OCI-LY3 (cell line): ENCODE measurements around the gene MAPK8IP1.

Source experiments
- H2AFZ ChIP-seq: fragments of 200-600, 300-600 bp; shearing (Covaris generic); 2 replicates; pipeline ENCODE4 v1.6.0; 2014; ENCODE audit warnings: antibody characterized with exemption, low read depth, low read length
- H3K27ac ChIP-seq: fragments of 200-600, 300-600 bp; sonication (generic); 2 replicates; pipeline ENCODE4 v1.5.1; 2014; ENCODE audit warnings: mild to moderate bottlenecking, low read length, moderate library complexity, mixed read lengths
- H3K27me3 ChIP-seq: fragments of 200-600, 300-600 bp; sonication (generic); 2 replicates; pipeline ENCODE4 v1.6.1; 2014; ENCODE audit warnings: low read depth, low read length, mixed read lengths
- H3K36me3 ChIP-seq: fragments of 200-600, 300-600 bp; sonication (generic); replicated peaks from 2 replicates; pipeline ENCODE3; 2014; ENCODE audit warnings: low read depth, low read length, mixed read lengths
- H3K4me1 ChIP-seq: fragments of 300-600, 200-600 bp; sonication (generic); 2 replicates; pipeline ENCODE4 v1.6.1; 2014; ENCODE audit warnings: low read length, mixed read lengths
- H3K4me2 ChIP-seq: fragments of 200-600, 300-600 bp; sonication (generic); 2 replicates; pipeline ENCODE4 v1.6.1; 2014; ENCODE audit warnings: low read length, mixed read lengths
- H3K4me3 ChIP-seq: fragments of 300-600, 200-600 bp; sonication (generic); 2 replicates; pipeline ENCODE4 v1.5.1; 2014; ENCODE audit warnings: antibody characterized with exemption, mild to moderate bottlenecking, low read length, moderate library complexity
- H3K79me2 ChIP-seq: fragments of 300-600, 200-600 bp; shearing (Covaris generic); 2 replicates; pipeline ENCODE4 v1.6.1; 2014; ENCODE audit warnings: mild to moderate bottlenecking, low read length, mixed read lengths
- H3K9ac ChIP-seq: fragments of 300-600, 200-600 bp; shearing (Covaris generic); 2 replicates; pipeline ENCODE4 v1.6.0; 2014; ENCODE audit warnings: mild to moderate bottlenecking, low read length, moderate library complexity
- H3K9me3 ChIP-seq: fragments of 200-600, 300-600 bp; shearing (Covaris generic); 2 replicates; pipeline ENCODE4 v1.6.1; 2014; ENCODE audit warnings: low read length, mixed read lengths; ENCODE audit not compliant: insufficient read depth
- H4K20me1 ChIP-seq: fragments of 200-600, 300-600 bp; sonication (generic); 2 replicates; pipeline ENCODE4 v1.6.1; 2016; ENCODE audit warnings: low read length, mixed read lengths; ENCODE audit not compliant: insufficient read depth
- EZH2phosphoT487 ChIP-seq: fragments of 200-600 bp; shearing (Covaris generic); IDR thresholded peaks from 2 replicates; pipeline ENCODE4 v1.6.1; 2018; ENCODE audit warnings: antibody characterized with exemption, mixed run types, low read depth
- TF ChIP-seq, protein P1 (sequence below): fragments of 200-600, 300-600 bp; sonication (generic); IDR thresholded peaks from 2 replicates; pipeline ENCODE4 v1.5.1; 2014; ENCODE audit warnings: antibody characterized with exemption, low read length, low read depth

Gene MAPK8IP1

DNA sequence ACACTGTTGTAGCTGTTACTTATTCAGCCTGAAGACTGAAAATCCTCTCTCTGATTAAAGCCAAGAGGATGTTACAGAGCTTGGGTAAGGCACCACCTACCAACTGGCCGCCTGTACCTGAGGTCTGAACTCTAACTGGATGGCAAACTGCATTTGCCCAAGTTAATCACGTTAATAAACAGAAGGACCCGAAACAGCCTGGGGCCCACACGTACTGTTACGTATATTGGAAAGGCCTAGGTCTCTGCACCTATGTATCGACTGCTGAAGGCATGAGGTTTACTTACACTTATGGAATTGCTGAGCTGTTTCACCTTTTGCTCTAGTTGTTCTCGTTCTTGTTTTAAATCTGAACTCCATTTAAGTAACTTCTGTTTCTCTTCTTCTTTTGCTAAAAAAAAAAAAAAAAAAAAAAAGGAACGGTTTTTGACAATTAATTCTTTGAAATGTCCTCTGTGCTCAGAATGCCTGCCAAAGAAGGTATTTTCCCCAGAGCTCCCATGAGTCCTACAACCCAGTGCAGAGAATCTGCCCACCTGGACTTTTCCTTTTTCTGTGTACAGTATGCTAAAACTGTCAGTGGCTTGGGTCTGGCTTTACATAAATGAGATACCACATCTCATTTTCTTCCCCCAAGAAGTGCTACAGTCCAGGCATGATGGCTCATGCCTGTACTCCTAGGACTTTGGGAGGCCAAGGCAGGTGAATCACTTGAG is 50.1 kb downstream of the MAPK8IP1 start:
- no peaks in the 10 kb centered on the region for H4K20me1 ChIP-seq
- peak overlapping the region; percentile 77 for H3K4me2 ChIP-seq
- peak overlapping the region; percentile 96 for H3K27ac ChIP-seq
- H3K27me3 ChIP-seq = no peaks in the 10 kb centered on the region
- TF ChIP-seq, protein P1, sequence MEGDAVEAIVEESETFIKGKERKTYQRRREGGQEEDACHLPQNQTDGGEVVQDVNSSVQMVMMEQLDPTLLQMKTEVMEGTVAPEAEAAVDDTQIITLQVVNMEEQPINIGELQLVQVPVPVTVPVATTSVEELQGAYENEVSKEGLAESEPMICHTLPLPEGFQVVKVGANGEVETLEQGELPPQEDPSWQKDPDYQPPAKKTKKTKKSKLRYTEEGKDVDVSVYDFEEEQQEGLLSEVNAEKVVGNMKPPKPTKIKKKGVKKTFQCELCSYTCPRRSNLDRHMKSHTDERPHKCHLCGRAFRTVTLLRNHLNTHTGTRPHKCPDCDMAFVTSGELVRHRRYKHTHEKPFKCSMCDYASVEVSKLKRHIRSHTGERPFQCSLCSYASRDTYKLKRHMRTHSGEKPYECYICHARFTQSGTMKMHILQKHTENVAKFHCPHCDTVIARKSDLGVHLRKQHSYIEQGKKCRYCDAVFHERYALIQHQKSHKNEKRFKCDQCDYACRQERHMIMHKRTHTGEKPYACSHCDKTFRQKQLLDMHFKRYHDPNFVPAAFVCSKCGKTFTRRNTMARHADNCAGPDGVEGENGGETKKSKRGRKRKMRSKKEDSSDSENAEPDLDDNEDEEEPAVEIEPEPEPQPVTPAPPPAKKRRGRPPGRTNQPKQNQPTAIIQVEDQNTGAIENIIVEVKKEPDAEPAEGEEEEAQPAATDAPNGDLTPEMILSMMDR = no peak
- no peak for TF ChIP-seq EZH2phosphoT487
- peak overlapping the region; percentile 61; the same call in 1 of the 2 replicates for H3K9ac ChIP-seq
- no peak overlapping the region for H2AFZ ChIP-seq
- no peaks in the 10 kb centered on the region for H3K9me3 ChIP-seq
- peaks cover 93% of the 10 kb centered on the region for H3K4me1 ChIP-seq
- peaks cover 29% of the 10 kb centered on the region for H3K36me3 ChIP-seq
- H3K4me3 ChIP-seq = peak overlapping the region; percentile 46
- peaks cover 22% of the 10 kb centered on the region for H3K79me2 ChIP-seq

DNA sequence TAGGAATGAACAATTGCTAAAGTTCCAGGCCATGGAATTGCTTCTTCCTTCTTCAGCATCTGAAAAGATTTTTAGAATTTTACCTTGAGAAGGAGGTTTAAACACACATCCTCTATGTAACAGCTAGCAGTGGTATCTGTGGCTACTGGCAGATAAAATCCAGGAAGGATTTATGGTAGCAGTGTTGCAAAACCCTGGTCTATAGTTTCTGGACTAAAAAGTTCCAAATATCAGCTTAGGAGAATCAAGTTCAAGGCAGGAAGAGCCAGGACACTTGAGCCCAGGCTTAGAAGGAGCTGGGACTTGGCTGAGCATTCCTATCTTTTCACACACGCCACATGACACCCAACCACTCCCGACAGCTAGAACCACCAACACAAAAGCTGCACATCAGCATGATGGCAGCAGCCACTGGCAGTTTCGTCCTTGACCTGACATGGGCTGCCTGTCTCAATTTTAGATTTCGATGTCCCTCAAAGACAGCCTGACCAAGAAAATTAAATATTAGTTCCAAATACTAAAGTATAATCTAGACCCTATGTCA is 51.1 kb downstream of the MAPK8IP1 start:
- H3K4me2 ChIP-seq = peak overlapping the region; percentile 9; the same call in 1 of the 2 replicates
- no peak overlapping the region for H2AFZ ChIP-seq
- H3K27me3 ChIP-seq = no peaks in the 10 kb centered on the region
- no peak overlapping the region for H3K4me3 ChIP-seq
- TF ChIP-seq, protein P1 = no peak
- no peak for TF ChIP-seq EZH2phosphoT487
- H3K36me3 ChIP-seq = peaks cover 30% of the 10 kb centered on the region
- H3K9ac ChIP-seq = no peak overlapping the region
- H3K79me2 ChIP-seq = peaks cover 15% of the 10 kb centered on the region
- H3K4me1 ChIP-seq = peaks cover 93% of the 10 kb centered on the region
- H3K9me3 ChIP-seq = no peaks in the 10 kb centered on the region
- peak overlapping the region; percentile 96 for H3K27ac ChIP-seq
- no peaks in the 10 kb centered on the region for H4K20me1 ChIP-seq

DNA sequence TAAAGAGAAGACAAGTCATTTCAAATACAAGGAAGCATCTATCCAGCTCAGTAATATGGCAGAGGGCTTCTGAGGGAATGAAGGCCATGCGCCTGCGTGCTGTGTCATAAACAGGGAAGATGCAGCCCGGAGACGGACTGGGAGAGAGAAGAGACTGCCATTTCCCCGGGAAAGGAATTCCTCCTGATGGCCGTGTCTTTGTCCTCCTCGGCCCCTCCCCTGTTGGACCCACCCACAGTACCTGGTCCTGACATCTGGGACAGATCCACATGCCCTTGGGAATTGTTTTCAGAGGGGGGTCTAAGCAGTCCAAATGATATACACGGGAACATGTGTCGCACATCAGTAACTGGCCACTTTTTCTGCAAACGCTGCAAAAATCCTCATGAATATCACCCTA is 52.5 kb downstream of the MAPK8IP1 start:
- Histone ChIP-seq H2AFZ (no peak overlapping the region), H4K20me1 (no peaks in the 10 kb centered on the region), H3K9me3 (no peaks in the 10 kb centered on the region), H3K27ac (no peak overlapping the region), H3K4me3 (peak overlapping the region; percentile 49), H3K4me2 (peak overlapping the region; percentile 71), H3K27me3 (no peaks in the 10 kb centered on the region), H3K4me1 (peaks cover 92% of the 10 kb centered on the region), H3K79me2 (peaks cover 2% of the 10 kb centered on the region; the same call in 1 of the 2 replicates), H3K9ac (no peak overlapping the region), H3K36me3 (peaks cover 26% of the 10 kb centered on the region)
- no peak for TF ChIP-seq EZH2phosphoT487
- TF ChIP-seq, protein P1 = no peak

DNA sequence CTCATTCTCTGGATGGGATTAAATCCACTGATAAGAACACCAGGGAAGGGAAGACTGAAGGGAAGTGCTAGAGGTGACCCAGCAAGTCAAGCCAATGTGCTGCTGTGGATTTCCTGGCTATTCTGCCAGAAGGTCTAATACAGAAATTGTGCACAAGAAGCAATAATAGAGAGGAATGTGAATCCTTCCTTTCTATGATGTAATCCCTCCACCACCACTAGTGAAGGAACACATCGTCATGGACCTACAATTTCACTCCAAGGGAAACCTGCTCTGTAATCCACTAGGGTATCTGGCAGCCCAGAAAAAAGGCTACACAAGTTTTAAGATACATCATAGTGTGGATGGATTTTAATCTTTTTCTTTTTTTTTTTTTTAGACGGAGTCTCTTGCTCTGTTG is 54.4 kb downstream of the MAPK8IP1 start:
- H3K79me2 ChIP-seq = no peaks in the 10 kb centered on the region
- H3K9me3 ChIP-seq = no peaks in the 10 kb centered on the region
- H2AFZ ChIP-seq = no peak overlapping the region
- peaks cover 17% of the 10 kb centered on the region for H3K36me3 ChIP-seq
- peaks cover 74% of the 10 kb centered on the region for H3K4me1 ChIP-seq
- H3K4me2 ChIP-seq = no peak overlapping the region
- TF ChIP-seq, protein P1 = no peak
- TF ChIP-seq EZH2phosphoT487 = no peak
- peak overlapping the region; percentile 17; the same call in 1 of the 2 replicates for H3K27ac ChIP-seq
- no peak overlapping the region for H3K4me3 ChIP-seq
- no peak overlapping the region for H3K9ac ChIP-seq
- no peaks in the 10 kb centered on the region for H3K27me3 ChIP-seq
- no peaks in the 10 kb centered on the region for H4K20me1 ChIP-seq
